Breast epithelium (tissue), 4 donors: ENCODE measurements around the gene PKIB. TPM values are rescaled to one million over a fixed set of nuclear protein-coding genes. Genes with fewer than 3 reads are reported as not detected.

Experiments
- DNase-seq, 2 donors: peaks; one replicate each; pipeline ENCODE4 v3.0.0-alpha.2; 2019; ENCODE audit warnings: low spot score in 2 of 2
- H3K27ac ChIP-seq, 2 donors: fragments of 200-600 bp; sonication (generic) in 1 of 2; one replicate each; pipeline ENCODE4 v1.5.1; 2016 to 2019; ENCODE audit warnings: mild to moderate bottlenecking in 1 of 2
- H3K27me3 ChIP-seq, 2 donors: fragments of 200-600 bp; sonication (generic) in 1 of 2; one replicate each; pipeline versions ENCODE4 v1.5.1 to v1.6.0; 2017 to 2019; ENCODE audit warnings: control low read depth in 1 of 2, mild to moderate bottlenecking in 1 of 2
- H3K36me3 ChIP-seq: fragments of 200-600 bp; one replicate; pipeline ENCODE4 v1.5.1; 2019
- H3K4me1 ChIP-seq, 2 donors: fragments of 200-600 bp; sonication (generic); one replicate each; pipeline ENCODE4 v1.5.1; 2016 to 2019; ENCODE audit warnings: control low read depth in 1 of 2
- H3K4me3 ChIP-seq, 3 donors: fragments of 200-600 bp; sonication (generic); 1 replicate in 2 of 3; 2 replicates in 1 of 3; pipeline ENCODE4 v1.5.1; 2016 to 2019; ENCODE audit warnings: mild to moderate bottlenecking in 3 of 3, moderate library complexity in 2 of 3
- H3K9me3 ChIP-seq, 2 donors: fragments of 200-600 bp; sonication (generic) in 1 of 2; one replicate each; pipeline ENCODE4 v1.5.1; 2016 to 2019; ENCODE audit warnings: control low read depth in 1 of 2
- POLR2A ChIP-seq: fragments of 450-650 bp; IDR thresholded peaks from one replicate; pipeline ENCODE4 v1.6.1; 2016; ENCODE audit warnings: antibody characterized with exemption, mild to moderate bottlenecking, moderate library complexity
- POLR2AphosphoS5 ChIP-seq, 3 donors: sonication (generic); formaldehyde crosslinking; IDR thresholded peaks; one replicate each; pipeline ENCODE4 v1.6.1; 2017; ENCODE audit warnings: antibody characterized with exemption in 3 of 3
- intact Hi-C: fragments of 100-400 bp; cut with DNase I; formaldehyde crosslinking; loops from one replicate; pipeline ENCODE4 v1.15.1; 2023; ENCODE audit warnings: low total_unique reads
- total RNA-seq, 3 donors: library from RNA; depleted of rRNA; stranded (reverse); fragments of >200 nt; gene quantifications; one replicate each; pipeline ENCODE4 v1.1.0, GENCODE V29; 2016
- TF ChIP-seq, protein P1 (sequence below), 3 donors: fragments of 450-650 bp; IDR thresholded peaks; one replicate each; pipeline ENCODE4 v1.5.1; 2016 to 2017; ENCODE audit warnings: antibody characterized with exemption in 3 of 3, mild to moderate bottlenecking in 3 of 3, moderate library complexity in 3 of 3

The PKIB gene
- total RNA-seq, 3 donors from 2014 or later, result 1.6 to 33.5 (median 22.3) TPM

DNA sequence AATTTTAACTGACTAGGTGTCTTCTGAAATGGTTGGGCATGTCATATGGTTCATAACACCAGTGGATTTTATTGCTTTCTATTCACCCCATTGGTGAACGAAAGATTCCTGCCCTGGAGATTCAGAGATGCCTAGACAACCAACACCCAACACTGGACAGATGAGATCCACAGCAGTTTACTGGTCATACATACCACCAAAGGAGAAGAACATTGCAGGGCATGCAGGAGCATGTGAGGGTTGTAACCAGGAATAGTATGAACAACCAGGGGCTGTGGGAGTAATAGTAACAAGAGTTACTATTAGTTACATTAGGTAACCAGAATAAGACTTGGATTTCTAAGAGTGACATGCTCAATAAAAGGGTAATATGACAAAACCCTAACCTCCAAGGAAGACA is 91.5 kb downstream of the PKIB start:
- TF ChIP-seq POLR2AphosphoS5 (IDR thresholded peaks at IDR 0.05) (no peak), POLR2A (no peak)
- TF ChIP-seq, protein P1, sequence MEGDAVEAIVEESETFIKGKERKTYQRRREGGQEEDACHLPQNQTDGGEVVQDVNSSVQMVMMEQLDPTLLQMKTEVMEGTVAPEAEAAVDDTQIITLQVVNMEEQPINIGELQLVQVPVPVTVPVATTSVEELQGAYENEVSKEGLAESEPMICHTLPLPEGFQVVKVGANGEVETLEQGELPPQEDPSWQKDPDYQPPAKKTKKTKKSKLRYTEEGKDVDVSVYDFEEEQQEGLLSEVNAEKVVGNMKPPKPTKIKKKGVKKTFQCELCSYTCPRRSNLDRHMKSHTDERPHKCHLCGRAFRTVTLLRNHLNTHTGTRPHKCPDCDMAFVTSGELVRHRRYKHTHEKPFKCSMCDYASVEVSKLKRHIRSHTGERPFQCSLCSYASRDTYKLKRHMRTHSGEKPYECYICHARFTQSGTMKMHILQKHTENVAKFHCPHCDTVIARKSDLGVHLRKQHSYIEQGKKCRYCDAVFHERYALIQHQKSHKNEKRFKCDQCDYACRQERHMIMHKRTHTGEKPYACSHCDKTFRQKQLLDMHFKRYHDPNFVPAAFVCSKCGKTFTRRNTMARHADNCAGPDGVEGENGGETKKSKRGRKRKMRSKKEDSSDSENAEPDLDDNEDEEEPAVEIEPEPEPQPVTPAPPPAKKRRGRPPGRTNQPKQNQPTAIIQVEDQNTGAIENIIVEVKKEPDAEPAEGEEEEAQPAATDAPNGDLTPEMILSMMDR (IDR thresholded peaks at IDR 0.05), result no peak
- intact Hi-C loops, result no loop called here
- Histone ChIP-seq H3K9me3 (no peaks in the 10 kb centered on the region), H3K27me3 (no peaks in the 10 kb centered on the region), H3K36me3 (no peaks in the 10 kb centered on the region), H3K4me1 (no peaks in the 10 kb centered on the region), H3K4me3 (no peak overlapping the region), H3K27ac (no peak overlapping the region)
- DNase-seq, result no peak

DNA sequence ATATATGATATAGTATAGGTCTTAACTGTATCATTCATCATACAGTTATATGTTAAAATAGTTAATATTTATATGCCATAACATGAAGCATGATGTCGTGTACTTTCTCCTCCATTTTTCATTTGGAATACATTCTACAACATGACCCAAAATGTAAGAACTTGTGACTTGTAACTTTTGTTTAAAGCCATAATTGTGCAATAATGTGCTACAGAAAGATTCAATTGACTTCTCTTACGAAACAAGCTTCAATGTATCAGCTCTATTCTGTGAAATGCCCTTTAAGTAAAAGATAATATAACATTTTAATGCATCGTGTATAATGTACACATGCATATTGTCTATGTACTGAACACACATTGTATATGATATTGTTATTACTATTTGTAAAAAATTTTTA is 92.6 kb downstream of the PKIB start:
- H3K9me3 ChIP-seq, result no peaks in the 10 kb centered on the region
- TF ChIP-seq, protein P1 (IDR thresholded peaks at IDR 0.05), result no peak
- no peak for TF ChIP-seq POLR2A
- no peak for TF ChIP-seq POLR2AphosphoS5 (IDR thresholded peaks at IDR 0.05)

DNA sequence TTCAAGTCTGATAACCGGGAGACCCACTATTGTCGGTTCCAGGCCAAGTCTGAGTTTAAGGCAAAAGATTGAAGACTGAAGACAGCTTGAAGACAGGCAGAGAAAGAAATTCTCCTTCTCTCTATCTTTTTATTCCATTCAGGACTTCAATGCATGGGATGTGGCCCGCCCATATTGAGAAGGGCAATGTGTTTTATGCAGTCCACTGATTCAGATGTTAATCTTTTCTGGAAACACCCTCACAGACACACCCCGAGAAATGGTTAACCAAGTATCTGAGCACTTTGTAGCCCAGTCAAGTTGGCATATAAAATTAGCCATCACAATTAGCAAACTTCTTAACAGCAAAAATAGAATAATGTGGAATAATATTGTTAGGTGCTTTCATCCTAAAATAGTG is 93.9 kb downstream of the PKIB start:
- Histone ChIP-seq H3K4me3 (no peak overlapping the region), H3K4me1 (no peaks in the 10 kb centered on the region), H3K27me3 (no peaks in the 10 kb centered on the region), H3K27ac (no peak overlapping the region), H3K9me3 (no peaks in the 10 kb centered on the region), H3K36me3 (no peaks in the 10 kb centered on the region)
- DNase-seq, result no peak
- TF ChIP-seq POLR2A, result no peak
- no peak for TF ChIP-seq POLR2AphosphoS5 (IDR thresholded peaks at IDR 0.05)
- TF ChIP-seq, protein P1 (IDR thresholded peaks at IDR 0.05), result no peak
- intact Hi-C loops, result no loop called here

More for the DNA sequence above, 92.6 kb downstream of the PKIB start:
- Histone ChIP-seq H3K27me3 (no peaks in the 10 kb centered on the region), H3K4me1 (no peaks in the 10 kb centered on the region), H3K36me3 (no peaks in the 10 kb centered on the region), H3K4me3 (no peak overlapping the region), H3K27ac (no peak overlapping the region)
- DNase-seq, result no peak
- intact Hi-C loops, result no loop called here

DNA sequence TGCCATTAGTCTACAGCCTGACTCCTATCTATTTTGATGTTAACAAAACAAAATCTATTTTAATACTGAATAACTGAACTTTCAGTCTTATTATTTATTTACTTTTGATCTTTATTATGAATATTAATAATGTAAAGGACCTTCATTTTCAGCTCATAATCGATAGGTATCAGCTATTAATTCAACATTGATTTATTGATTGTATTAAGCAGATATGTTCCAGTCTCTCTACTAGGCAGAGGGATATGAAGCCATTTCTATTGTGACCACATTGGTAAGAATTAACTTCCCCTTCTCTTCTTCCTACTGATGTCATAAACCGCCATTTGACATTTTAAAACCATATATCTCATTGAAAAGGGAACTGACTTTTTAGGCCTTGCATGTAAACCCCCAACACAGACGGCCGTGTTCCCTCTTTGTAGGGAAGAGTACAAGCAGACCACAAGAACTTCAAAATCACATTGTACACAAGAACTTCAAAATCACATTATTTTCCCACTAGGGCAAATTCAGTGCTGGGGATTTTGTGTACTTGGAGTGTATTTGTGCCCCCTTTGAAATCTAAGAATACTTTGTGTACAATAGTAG is 99.8 kb downstream of the PKIB start:
- H3K27ac ChIP-seq, result no peak overlapping the region
- H3K4me3 ChIP-seq, result no peak overlapping the region
- no peaks in the 10 kb centered on the region for H3K36me3 ChIP-seq
- no peak for TF ChIP-seq POLR2AphosphoS5 (IDR thresholded peaks at IDR 0.05)
- TF ChIP-seq, protein P1 (IDR thresholded peaks at IDR 0.05), result no peak
- TF ChIP-seq POLR2A, result no peak
- no peaks in the 10 kb centered on the region for H3K27me3 ChIP-seq
- DNase-seq, result no peak
- H3K9me3 ChIP-seq, result no peaks in the 10 kb centered on the region
- no peaks in the 10 kb centered on the region for H3K4me1 ChIP-seq
- intact Hi-C loops, result no loop called here

- Histone ChIP-seq H3K27me3 (no peaks in the 10 kb centered on the region), H3K36me3 (no peaks in the 10 kb centered on the region), H3K4me1 (no peaks in the 10 kb centered on the region), H3K27ac (no peak overlapping the region), H3K9me3 (no peaks in the 10 kb centered on the region), H3K4me3 (no peak overlapping the region)
- intact Hi-C loops, result no loop called here
- DNase-seq, result no peak
- TF ChIP-seq POLR2AphosphoS5 (IDR thresholded peaks at IDR 0.05) (no peak), POLR2A (no peak)
- TF ChIP-seq, protein P1 (IDR thresholded peaks at IDR 0.05), result no peak
These were observed 100.9 kb downstream of the PKIB start for GRCh38 chr6:122710908-122711635.
